Fibroblast of lung (primary cell): Measurements from ENCODE around the gene RCBTB1. TPM values are rescaled to one million over a fixed set of nuclear protein-coding genes. Genes with fewer than 3 reads are reported as not detected.

Source experiments
- DNase-seq, 2 donors: peaks; one replicate each; pipeline versions ENCODE4 v3.0.0 to v3.0.0-alpha.2; 2010; ENCODE audit warnings: low read depth in 2 of 2
- H2AFZ ChIP-seq: 2 replicates; pipeline ENCODE4 v1.5.1; 2012; ENCODE audit warnings: low read length, control low read depth, inconsistent platforms
- H3K27ac ChIP-seq: 2 replicates; pipeline ENCODE4 v1.5.1; 2011; ENCODE audit warnings: low read length, control low read depth; ENCODE audit not compliant: insufficient read depth
- H3K27me3 ChIP-seq: 2 replicates; pipeline ENCODE4 v1.5.1; 2011; ENCODE audit warnings: mild to moderate bottlenecking, low read length; ENCODE audit not compliant: control insufficient read depth, insufficient read depth
- H3K36me3 ChIP-seq: 2 replicates; pipeline ENCODE4 v1.5.1; 2011; ENCODE audit warnings: low read length; ENCODE audit not compliant: control insufficient read depth, insufficient read depth
- H3K4me1 ChIP-seq: 2 replicates; pipeline ENCODE4 v1.5.1; 2011; ENCODE audit warnings: low read length; ENCODE audit not compliant: control insufficient read depth, insufficient read depth; ENCODE audit errors: extremely low read depth
- H3K4me2 ChIP-seq: 2 replicates; pipeline ENCODE4 v1.5.1; 2011; ENCODE audit warnings: low read length, control low read depth; ENCODE audit not compliant: insufficient read depth; ENCODE audit errors: extremely low read depth
- H3K4me3 ChIP-seq, 4 experiments: fragments of 200-600 bp in 1 of 4; sonication (generic) in 1 of 4; replicated peaks in 1 of 4; 2 replicates each; pipeline ENCODE4 v1.5.1; 2011 to 2016; ENCODE audit warnings: low read length in 4 of 4, low read depth in 3 of 4, mild to moderate bottlenecking in 3 of 4, control low read depth in 2 of 4, inconsistent platforms in 1 of 4, mixed read lengths in 1 of 4; ENCODE audit not compliant: insufficient read depth in 1 of 4; ENCODE audit errors: control extremely low read depth in 1 of 4
- H3K79me2 ChIP-seq: 2 replicates; pipeline ENCODE4 v1.5.1; 2012; ENCODE audit warnings: mild to moderate bottlenecking, low read length, inconsistent platforms; ENCODE audit not compliant: control insufficient read depth, insufficient read depth
- H3K9ac ChIP-seq: 2 replicates; pipeline ENCODE4 v1.5.1; 2011; ENCODE audit warnings: mild to moderate bottlenecking, low read length, control low read depth; ENCODE audit not compliant: insufficient read depth
- H3K9me3 ChIP-seq: 2 replicates; pipeline ENCODE4 v1.5.1; 2012; ENCODE audit warnings: low read depth, low read length; ENCODE audit not compliant: control insufficient read depth, insufficient read depth
- H4K20me1 ChIP-seq: 2 replicates; pipeline ENCODE4 v1.5.1; 2011; ENCODE audit warnings: low read length; ENCODE audit not compliant: control insufficient read depth, insufficient read depth; ENCODE audit errors: extremely low read depth
- CTCF ChIP-seq, 2 donors: IDR thresholded peaks in 1 of 2; conservative IDR thresholded peaks in 1 of 2; 1 replicate in 1 of 2; 2 replicates in 1 of 2; pipeline ENCODE4 v1.5.1; 2011 to 2012; ENCODE audit warnings: low read length in 2 of 2, control low read depth in 1 of 2, inconsistent platforms in 1 of 2, low read depth in 1 of 2, mild to moderate bottlenecking in 1 of 2
- EZH2 ChIP-seq: IDR thresholded peaks from 2 replicates; pipeline ENCODE4 v1.5.1; 2012; ENCODE audit warnings: low read length, control low read depth, mild to moderate bottlenecking; ENCODE audit errors: missing control alignments
- polyA plus RNA-seq, 2 donors: library from polyadenylated mRNA; depleted of rRNA in 1 of 2; stranded (reverse) in 1 of 2; unstranded in 1 of 2; fragments of >200 nt; gene quantifications; 2 replicates each; pipeline ENCODE4 v1.2.1, GENCODE V29; 2011 to 2012; ENCODE audit warnings: missing spikeins in 1 of 2
- total RNA-seq: library from RNA; depleted of rRNA; stranded (reverse); fragments of >200 nt; gene quantifications from 2 replicates; pipeline ENCODE4 v1.2.1, GENCODE V29; 2014

Gene RCBTB1
- total and polyA plus RNA-seq, 2 donors (not counting 1 experiment from before 2014, with no cell fraction given) = 22.7 to 42.6 TPM

- peaks cover 1% of the 10 kb centered on the region for H3K36me3 ChIP-seq
- H3K9me3 ChIP-seq = no peaks in the 10 kb centered on the region
- no peak overlapping the region for H3K27ac ChIP-seq
- DNase-seq = no peak
- TF ChIP-seq EZH2 = no peak
- TF ChIP-seq CTCF (conservative IDR thresholded peaks at IDR 0.05 in 1 of 2, IDR thresholded peaks at IDR 0.05 in 1 of 2; ENCODE audit: low read depth in 1 of 2, low read length in 2 of 2) = no peak
- no peaks in the 10 kb centered on the region for H3K4me1 ChIP-seq
- H3K27me3 ChIP-seq = no peaks in the 10 kb centered on the region
- no peak overlapping the region for H3K4me3 ChIP-seq
- H2AFZ ChIP-seq = no peak overlapping the region
- H3K9ac ChIP-seq = no peak overlapping the region
- H4K20me1 ChIP-seq = no peaks in the 10 kb centered on the region
- H3K4me2 ChIP-seq = no peak overlapping the region
- no peaks in the 10 kb centered on the region for H3K79me2 ChIP-seq
Observed at GRCh38 chr13:49550942-49551644, 34.3 kb downstream of the RCBTB1 start.

- no peaks in the 10 kb centered on the region for H3K9me3 ChIP-seq
Observed at GRCh38 chr13:49549289-49549688, 36.1 kb downstream of the RCBTB1 start.

GRCh38 chr13:49546561-49546960 is 38.8 kb downstream of the RCBTB1 start:
- H3K4me3 ChIP-seq = no peak overlapping the region
- TF ChIP-seq EZH2 (no peak), CTCF (conservative IDR thresholded peaks at IDR 0.05 in 1 of 2, IDR thresholded peaks at IDR 0.05 in 1 of 2; ENCODE audit: low read depth in 1 of 2, low read length in 2 of 2) (no peak)
- no peaks in the 10 kb centered on the region for H3K9me3 ChIP-seq
- H3K9ac ChIP-seq = no peak overlapping the region
- H4K20me1 ChIP-seq = no peaks in the 10 kb centered on the region
- no peak for DNase-seq
- no peaks in the 10 kb centered on the region for H3K36me3 ChIP-seq
- no peak overlapping the region for H2AFZ ChIP-seq
- H3K4me1 ChIP-seq = no peaks in the 10 kb centered on the region
- H3K27ac ChIP-seq = no peak overlapping the region
- no peaks in the 10 kb centered on the region for H3K79me2 ChIP-seq
- no peak overlapping the region for H3K4me2 ChIP-seq
- H3K27me3 ChIP-seq = no peaks in the 10 kb centered on the region

More at GRCh38 chr13:49549289-49549688, 36.1 kb downstream of the RCBTB1 start:
- no peak overlapping the region for H3K9ac ChIP-seq
- H3K4me1 ChIP-seq = no peaks in the 10 kb centered on the region
- H4K20me1 ChIP-seq = no peaks in the 10 kb centered on the region
- H3K27ac ChIP-seq = no peak overlapping the region
- H3K4me2 ChIP-seq = no peak overlapping the region
- TF ChIP-seq EZH2 = no peak
- peak in 1 of 2 donors; percentile 11 for TF ChIP-seq CTCF (conservative IDR thresholded peaks at IDR 0.05 in 1 of 2, IDR thresholded peaks at IDR 0.05 in 1 of 2; ENCODE audit: low read depth in 1 of 2, low read length in 2 of 2)
- H3K79me2 ChIP-seq = no peaks in the 10 kb centered on the region
- H3K27me3 ChIP-seq = no peaks in the 10 kb centered on the region
- H3K36me3 ChIP-seq = no peaks in the 10 kb centered on the region
- no peak overlapping the region for H3K4me3 ChIP-seq
- no peak overlapping the region for H2AFZ ChIP-seq
- DNase-seq = no peak
